OCI-LY3 (cell line): ENCODE data around the gene USB1.
"Not testable (repeated sequence)": the region's sequence is repeated elsewhere in the genome, so short reads cannot be mapped to it uniquely, and the experiment has no call there.

Experiments used
- H2AFZ ChIP-seq: fragments of 200-600, 300-600 bp; shearing (Covaris generic); 2 replicates; pipeline ENCODE4 v1.6.0; 2014; ENCODE audit warnings: antibody characterized with exemption, low read depth, low read length
- H3K27ac ChIP-seq: fragments of 200-600, 300-600 bp; sonication (generic); 2 replicates; pipeline ENCODE4 v1.5.1; 2014; ENCODE audit warnings: mild to moderate bottlenecking, low read length, moderate library complexity, mixed read lengths
- H3K27me3 ChIP-seq: fragments of 200-600, 300-600 bp; sonication (generic); 2 replicates; pipeline ENCODE4 v1.6.1; 2014; ENCODE audit warnings: low read depth, low read length, mixed read lengths
- H3K36me3 ChIP-seq: fragments of 200-600, 300-600 bp; sonication (generic); replicated peaks from 2 replicates; pipeline ENCODE3; 2014; ENCODE audit warnings: low read depth, low read length, mixed read lengths
- H3K4me1 ChIP-seq: fragments of 300-600, 200-600 bp; sonication (generic); 2 replicates; pipeline ENCODE4 v1.6.1; 2014; ENCODE audit warnings: low read length, mixed read lengths
- H3K4me2 ChIP-seq: fragments of 200-600, 300-600 bp; sonication (generic); 2 replicates; pipeline ENCODE4 v1.6.1; 2014; ENCODE audit warnings: low read length, mixed read lengths
- H3K4me3 ChIP-seq: fragments of 300-600, 200-600 bp; sonication (generic); 2 replicates; pipeline ENCODE4 v1.5.1; 2014; ENCODE audit warnings: antibody characterized with exemption, mild to moderate bottlenecking, low read length, moderate library complexity
- H3K79me2 ChIP-seq: fragments of 300-600, 200-600 bp; shearing (Covaris generic); 2 replicates; pipeline ENCODE4 v1.6.1; 2014; ENCODE audit warnings: mild to moderate bottlenecking, low read length, mixed read lengths
- H3K9ac ChIP-seq: fragments of 300-600, 200-600 bp; shearing (Covaris generic); 2 replicates; pipeline ENCODE4 v1.6.0; 2014; ENCODE audit warnings: mild to moderate bottlenecking, low read length, moderate library complexity
- H3K9me3 ChIP-seq: fragments of 200-600, 300-600 bp; shearing (Covaris generic); 2 replicates; pipeline ENCODE4 v1.6.1; 2014; ENCODE audit warnings: low read length, mixed read lengths; ENCODE audit not compliant: insufficient read depth
- H4K20me1 ChIP-seq: fragments of 200-600, 300-600 bp; sonication (generic); 2 replicates; pipeline ENCODE4 v1.6.1; 2016; ENCODE audit warnings: low read length, mixed read lengths; ENCODE audit not compliant: insufficient read depth
- CTCF ChIP-seq: fragments of 200-600, 300-600 bp; sonication (generic); IDR thresholded peaks from 2 replicates; pipeline ENCODE4 v1.5.1; 2014; ENCODE audit warnings: antibody characterized with exemption, low read length, low read depth
- EZH2phosphoT487 ChIP-seq: fragments of 200-600 bp; shearing (Covaris generic); IDR thresholded peaks from 2 replicates; pipeline ENCODE4 v1.6.1; 2018; ENCODE audit warnings: antibody characterized with exemption, mixed run types, low read depth

The USB1 gene

DNA sequence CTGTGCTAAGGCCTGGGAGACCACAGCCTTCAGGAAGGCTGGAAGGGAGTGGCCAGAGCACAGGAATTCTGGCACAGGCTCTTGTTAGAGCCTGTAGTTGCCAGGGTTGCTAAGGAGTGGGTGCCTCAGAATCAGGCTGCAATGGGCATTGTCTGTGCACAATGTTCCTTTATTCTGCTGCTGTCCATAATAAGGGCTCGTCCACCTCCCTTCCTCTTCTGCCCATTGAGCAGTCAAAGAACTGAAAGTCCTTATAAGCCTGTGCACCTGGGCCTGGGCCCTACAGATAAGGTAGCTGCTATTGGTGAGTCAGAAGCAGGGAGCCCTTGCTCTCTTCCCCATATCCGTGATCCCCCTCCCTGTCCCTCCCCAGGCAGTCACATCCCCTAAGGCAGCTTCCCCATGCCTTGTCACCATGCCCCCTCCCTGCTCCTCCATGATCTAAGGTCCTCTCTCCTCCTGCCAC, 24.8 kb upstream of the USB1 start:
- H3K4me3 ChIP-seq = no peak overlapping the region
- no peak overlapping the region for H3K27ac ChIP-seq
- no peak overlapping the region for H3K4me2 ChIP-seq
- TF ChIP-seq CTCF (no peak), EZH2phosphoT487 (no peak)
- no peaks in the 10 kb centered on the region for H3K79me2 ChIP-seq
- H2AFZ ChIP-seq = no peak overlapping the region
- H3K9me3 ChIP-seq = no peaks in the 10 kb centered on the region
- H4K20me1 ChIP-seq = no peaks in the 10 kb centered on the region
- no peak overlapping the region for H3K9ac ChIP-seq
- no peaks in the 10 kb centered on the region for H3K4me1 ChIP-seq
- no peaks in the 10 kb centered on the region for H3K36me3 ChIP-seq
- H3K27me3 ChIP-seq = peaks cover 5% of the 10 kb centered on the region; the same call in 1 of the 2 replicates

GRCh38 chr16:57977418-57978069, 23.7 kb upstream of the USB1 start:
- Histone ChIP-seq H3K27me3 (peaks cover 3% of the 10 kb centered on the region; the same call in 1 of the 2 replicates), H3K4me2 (no peak overlapping the region), H3K4me3 (no peak overlapping the region), H3K9ac (no peak overlapping the region), H3K79me2 (no peaks in the 10 kb centered on the region), H4K20me1 (no peaks in the 10 kb centered on the region), H2AFZ (no peak overlapping the region), H3K4me1 (no peaks in the 10 kb centered on the region), H3K36me3 (no peaks in the 10 kb centered on the region), H3K9me3 (no peaks in the 10 kb centered on the region), H3K27ac (no peak overlapping the region)
- no peak for TF ChIP-seq CTCF
- TF ChIP-seq EZH2phosphoT487 = no peak

DNA sequence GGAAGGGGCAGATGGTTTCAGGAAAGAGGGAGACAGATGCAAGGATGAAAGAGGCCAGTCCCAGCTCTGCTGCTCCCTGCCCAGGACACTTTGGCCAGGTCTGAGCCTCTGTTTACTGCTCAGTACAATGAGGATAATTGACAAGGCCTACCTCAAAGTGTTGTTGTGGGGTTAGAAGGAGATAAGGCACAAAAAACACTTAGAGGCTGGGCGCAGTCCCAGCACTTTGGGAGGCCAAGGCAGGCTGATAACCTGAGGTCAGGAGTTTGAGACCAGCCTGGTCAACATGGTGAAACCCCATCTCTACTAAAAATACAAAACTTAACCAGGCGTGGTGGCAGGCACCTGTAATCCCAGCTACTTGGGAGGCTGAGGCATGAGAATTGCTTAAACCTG, 23.1 kb upstream of the USB1 start:
- H3K9ac ChIP-seq, H3K36me3 ChIP-seq, H3K27ac ChIP-seq, H3K4me3 ChIP-seq, H4K20me1 ChIP-seq, H2AFZ ChIP-seq, H3K9me3 ChIP-seq, H3K27me3 ChIP-seq, H3K4me1 ChIP-seq, H3K4me2 ChIP-seq, H3K79me2 ChIP-seq: not testable (repeated sequence)

DNA sequence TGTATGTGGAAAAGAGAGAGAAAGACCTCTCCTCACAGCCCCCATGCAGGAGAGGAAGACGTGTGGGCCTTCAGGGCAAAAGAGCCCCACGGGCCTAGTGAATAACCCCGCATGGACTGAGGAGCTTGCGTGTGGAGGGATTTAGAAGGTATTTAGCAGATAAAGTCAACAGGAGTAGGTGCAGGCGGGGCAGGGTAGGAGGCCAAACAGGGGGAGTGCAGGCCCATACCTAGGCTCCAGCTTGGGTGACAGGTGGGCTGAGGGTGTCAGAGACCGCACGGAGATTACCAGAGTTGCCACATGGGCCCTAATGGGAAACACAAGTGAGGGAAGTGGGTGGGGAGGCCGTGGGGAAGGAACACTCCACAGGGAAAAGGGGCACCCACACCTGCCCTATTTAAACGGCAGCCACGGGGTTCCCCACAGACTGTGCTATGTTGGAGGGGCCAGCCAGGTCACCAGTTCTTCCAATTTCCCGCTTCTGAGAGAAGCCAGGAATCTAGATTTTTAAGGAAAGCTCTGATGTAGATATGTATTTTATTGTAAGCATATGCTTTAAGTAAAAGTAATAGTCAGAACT, 22.1 kb upstream of the USB1 start:
- H3K4me3 ChIP-seq = no peak overlapping the region
- H3K9ac ChIP-seq = no peak overlapping the region
- H3K79me2 ChIP-seq = no peaks in the 10 kb centered on the region

More for the DNA sequence above, 22.1 kb upstream of the USB1 start:
- Histone ChIP-seq H3K4me2 (no peak overlapping the region), H3K4me1 (no peaks in the 10 kb centered on the region), H2AFZ (no peak overlapping the region), H3K9me3 (no peaks in the 10 kb centered on the region), H3K27ac (no peak overlapping the region), H3K27me3 (no peaks in the 10 kb centered on the region; the same call in 1 of the 2 replicates), H3K36me3 (no peaks in the 10 kb centered on the region), H4K20me1 (no peaks in the 10 kb centered on the region)
- TF ChIP-seq EZH2phosphoT487 (no peak), CTCF (no peak)
